Left renal cortex interstitium (tissue), 4 donors: ENCODE measurements around the gene GOLGA3. TPM values are rescaled to one million over a fixed set of nuclear protein-coding genes. Genes with fewer than 3 reads are reported as not detected.
"Not testable (repeated sequence)": the region's sequence is repeated elsewhere in the genome, so short reads cannot be mapped to it uniquely, and the experiment has no call there.

ENCODE experiments used
- DNase-seq, 4 donors: peaks; one replicate each; pipeline ENCODE4 v3.0.0-alpha.2; 2013; ENCODE audit warnings: low read depth in 4 of 4, low spot score in 2 of 4, missing footprints in 1 of 4
- polyA plus RNA-seq, 4 donors: library from polyadenylated mRNA; unstranded; fragments of 120-200 nt; gene quantifications; one replicate each; pipeline ENCODE4 v1.2.1, GENCODE V29; 2013; ENCODE audit not compliant: insufficient read length in 4 of 4

The GOLGA3 gene
- polyA plus RNA-seq, 4 donors: 23.2 to 38.4 (median 31.0) TPM

- DNase-seq: not testable (repeated sequence)
These were observed 16.0 kb upstream of the GOLGA3 start for GRCh38 chr12:132844681-132845080.

GRCh38 chr12:132842449-132843045, 13.9 kb upstream of the GOLGA3 start:
- no peak for DNase-seq

- DNase-seq: no peak
These were observed 12.5 kb upstream of the GOLGA3 start for GRCh38 chr12:132841151-132841550.

- no peak for DNase-seq
These were observed 11.9 kb upstream of the GOLGA3 start for GRCh38 chr12:132840536-132840935.

- no peak for DNase-seq
These were observed 11.0 kb upstream of the GOLGA3 start for GRCh38 chr12:132839558-132840235.

- DNase-seq: no peak
These were observed 9.9 kb upstream of the GOLGA3 start for GRCh38 chr12:132838410-132839080.

- DNase-seq: no peak
These were observed 9.2 kb upstream of the GOLGA3 start for GRCh38 chr12:132837693-132838409.

- no peak for DNase-seq
These were observed 8.2 kb upstream of the GOLGA3 start for GRCh38 chr12:132836795-132837331.

GRCh38 chr12:132836230-132836629, 7.6 kb upstream of the GOLGA3 start:
- DNase-seq: not testable (repeated sequence)

GRCh38 chr12:132835076-132836025, 6.7 kb upstream of the GOLGA3 start:
- DNase-seq: no peak

- no peak for DNase-seq
These were observed 5.6 kb upstream of the GOLGA3 start for GRCh38 chr12:132834181-132834711.

GRCh38 chr12:132833341-132833740, 4.7 kb upstream of the GOLGA3 start:
- no peak for DNase-seq

GRCh38 chr12:132831771-132832170, 3.1 kb upstream of the GOLGA3 start:
- DNase-seq: no peak

GRCh38 chr12:132827763-132828703, 636 bp downstream of the GOLGA3 start:
- no peak for DNase-seq

GRCh38 chr12:132825861-132826260, 2.8 kb downstream of the GOLGA3 start:
- no peak for DNase-seq

GRCh38 chr12:132825089-132825488, 3.6 kb downstream of the GOLGA3 start:
- DNase-seq: no peak

GRCh38 chr12:132824053-132824452, 4.6 kb downstream of the GOLGA3 start:
- no peak for DNase-seq

GRCh38 chr12:132818562-132818961, 10.1 kb downstream of the GOLGA3 start:
- DNase-seq: no peak
